Thyroid gland (tissue), 4 donors: Measurements from ENCODE around the gene TSHR. TPM values are rescaled to one million over a fixed set of nuclear protein-coding genes. Genes with fewer than 3 reads are reported as not detected.
"Not testable (repeated sequence)": the region's sequence is repeated elsewhere in the genome, so short reads cannot be mapped to it uniquely, and the experiment has no call there.

ENCODE experiments used
- DNase-seq, 2 donors: peaks; one replicate each; pipeline ENCODE4 v3.0.0-alpha.2; 2019
- H3K27ac ChIP-seq, 3 donors: fragments of 200-600 bp; sonication (generic); 1 replicate in 2 of 3; 2 replicates in 1 of 3; pipeline ENCODE4 v1.5.1; 2016 to 2019; ENCODE audit warnings: mild to moderate bottlenecking in 1 of 3, moderate library complexity in 1 of 3
- H3K27me3 ChIP-seq: fragments of 200-600 bp; sonication (generic); one replicate; pipeline ENCODE4 v1.5.1; 2019
- H3K36me3 ChIP-seq, 2 donors: fragments of 200-600 bp; sonication (generic); one replicate each; pipeline ENCODE4 v1.5.1; 2016 to 2019
- H3K4me1 ChIP-seq, 2 donors: fragments of 200-600 bp; sonication (generic); one replicate each; pipeline ENCODE4 v1.5.1; 2017 to 2019
- H3K4me3 ChIP-seq, 3 donors: fragments of 200-600 bp; sonication (generic); replicated peaks in 1 of 3; 1 replicate in 2 of 3; 2 replicates in 1 of 3; pipeline ENCODE4 v1.5.1; 2016; ENCODE audit warnings: mild to moderate bottlenecking in 1 of 3
- H3K9me3 ChIP-seq: fragments of 200-600 bp; sonication (generic); one replicate; pipeline ENCODE4 v1.5.1; 2017
- POLR2A ChIP-seq, 2 donors: fragments of 450-650 bp; IDR thresholded peaks; one replicate each; pipeline ENCODE4 v1.6.1; 2017; ENCODE audit warnings: antibody characterized with exemption in 2 of 2, mild to moderate bottlenecking in 2 of 2, moderate library complexity in 1 of 2
- WGBS, 2 donors: methylation state at CpG; one replicate each; pipeline ENCODE4 v1.1.5; 2017; 5-methylcytosine and 5-hydroxymethylcytosine counted together
- intact Hi-C: fragments of 100-400 bp; cut with DNase I; formaldehyde crosslinking; loops from one replicate; pipeline ENCODE4 v1.15.1; 2023
- total RNA-seq, 4 donors: library from RNA; depleted of rRNA; stranded (reverse); fragments of >200 nt; gene quantifications; one replicate each; pipeline ENCODE4 v1.2.3, GENCODE V29; 2016
- TF ChIP-seq, protein P1 (sequence below), 6 experiments: fragments of 200-600 bp in 3 of 6; fragments of 450-650 bp in 3 of 6; sonication (generic) in 3 of 6; IDR thresholded peaks; one replicate each; pipeline ENCODE4 v1.5.1; 2016 to 2019; ENCODE audit warnings: antibody characterized with exemption in 6 of 6, mild to moderate bottlenecking in 2 of 6, inconsistent platforms in 1 of 6, moderate library complexity in 1 of 6

Gene TSHR
- total RNA-seq, 4 donors from 2014 or later = 551 to 711 (median 608) TPM

DNA sequence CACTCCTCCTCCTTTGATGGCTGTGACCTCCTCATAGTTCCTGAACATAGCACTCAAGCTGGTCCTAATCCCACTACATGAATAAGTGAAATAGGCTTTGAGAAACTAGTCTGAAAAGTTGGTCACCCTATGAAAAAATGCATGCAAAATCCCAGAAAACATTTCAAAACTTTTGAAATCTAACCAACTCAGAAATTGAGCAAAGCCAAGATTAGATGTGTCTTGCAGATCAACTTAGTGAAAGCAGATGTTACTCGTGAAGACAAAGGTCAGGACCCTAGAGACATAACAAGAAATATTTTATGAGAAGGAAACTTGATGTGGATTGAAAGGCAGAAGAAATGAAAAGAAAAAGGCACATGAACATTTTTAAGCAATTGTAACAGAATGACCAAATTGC, 63.3 kb downstream of the TSHR start:
- Histone ChIP-seq H3K27me3 (no peaks in the 10 kb centered on the region), H3K4me3 (no peak overlapping the region), H3K9me3 (no peaks in the 10 kb centered on the region), H3K27ac (peak overlapping the region in 2 of 3 donors; percentile 56 to 86), H3K36me3 (no peaks in the 10 kb centered on the region), H3K4me1 (peaks cover 38% of the 10 kb centered on the region in 2 donors)
- intact Hi-C loops = no loop called here
- 57 to 69% methylated on average over 1 of the region's 1 CpG for WGBS, 2 donors
- no peak for DNase-seq
- no peak for TF ChIP-seq POLR2A (IDR thresholded peaks at IDR 0.05)
- TF ChIP-seq, protein P1, sequence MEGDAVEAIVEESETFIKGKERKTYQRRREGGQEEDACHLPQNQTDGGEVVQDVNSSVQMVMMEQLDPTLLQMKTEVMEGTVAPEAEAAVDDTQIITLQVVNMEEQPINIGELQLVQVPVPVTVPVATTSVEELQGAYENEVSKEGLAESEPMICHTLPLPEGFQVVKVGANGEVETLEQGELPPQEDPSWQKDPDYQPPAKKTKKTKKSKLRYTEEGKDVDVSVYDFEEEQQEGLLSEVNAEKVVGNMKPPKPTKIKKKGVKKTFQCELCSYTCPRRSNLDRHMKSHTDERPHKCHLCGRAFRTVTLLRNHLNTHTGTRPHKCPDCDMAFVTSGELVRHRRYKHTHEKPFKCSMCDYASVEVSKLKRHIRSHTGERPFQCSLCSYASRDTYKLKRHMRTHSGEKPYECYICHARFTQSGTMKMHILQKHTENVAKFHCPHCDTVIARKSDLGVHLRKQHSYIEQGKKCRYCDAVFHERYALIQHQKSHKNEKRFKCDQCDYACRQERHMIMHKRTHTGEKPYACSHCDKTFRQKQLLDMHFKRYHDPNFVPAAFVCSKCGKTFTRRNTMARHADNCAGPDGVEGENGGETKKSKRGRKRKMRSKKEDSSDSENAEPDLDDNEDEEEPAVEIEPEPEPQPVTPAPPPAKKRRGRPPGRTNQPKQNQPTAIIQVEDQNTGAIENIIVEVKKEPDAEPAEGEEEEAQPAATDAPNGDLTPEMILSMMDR (IDR thresholded peaks at IDR 0.05) = no peak

- 92 to 100% methylated on average over 2 of the region's 2 CpGs for WGBS, 2 donors
- peak overlapping the region in 2 of 3 donors; percentile 56 to 86 for H3K27ac ChIP-seq
Observed at GRCh38 chr14:81019113-81019512, 63.7 kb downstream of the TSHR start.

GRCh38 chr14:81023095-81023710, 67.8 kb downstream of the TSHR start:
- peak overlapping the region; percentile 7 to 86 (median 37) for H3K27ac ChIP-seq
- no peak for DNase-seq
- intact Hi-C loops = no loop called here
- H3K4me1 ChIP-seq = peaks cover 8 to 12% of the 10 kb centered on the region in 2 donors
- no peaks in the 10 kb centered on the region for H3K36me3 ChIP-seq
- no peaks in the 10 kb centered on the region for H3K27me3 ChIP-seq
- H3K9me3 ChIP-seq = no peaks in the 10 kb centered on the region
- no peak for TF ChIP-seq POLR2A (IDR thresholded peaks at IDR 0.05)
- TF ChIP-seq, protein P1 (IDR thresholded peaks at IDR 0.05) = no peak
- no peak overlapping the region for H3K4me3 ChIP-seq

More at GRCh38 chr14:81019113-81019512, 63.7 kb downstream of the TSHR start:
- H3K27me3 ChIP-seq, DNase-seq, H3K9me3 ChIP-seq, H3K4me3 ChIP-seq, H3K36me3 ChIP-seq, intact Hi-C loops: not testable (repeated sequence)
- H3K4me1 ChIP-seq = peaks cover 34 to 36% of the 10 kb centered on the region in 2 donors

GRCh38 chr14:81028461-81028860, 73.0 kb downstream of the TSHR start:
- H3K27ac ChIP-seq = peak overlapping the region; percentile 80 to 86 (median 86)
- WGBS, 2 donors = 90 to 95% methylated on average over 1 of the region's 1 CpG
- no peak for TF ChIP-seq POLR2A (IDR thresholded peaks at IDR 0.05)
- TF ChIP-seq, protein P1 (IDR thresholded peaks at IDR 0.05) = no peak
- no peaks in the 10 kb centered on the region for H3K36me3 ChIP-seq
- DNase-seq = no peak
- peaks cover 35 to 39% of the 10 kb centered on the region in 2 donors for H3K4me1 ChIP-seq
- H3K27me3 ChIP-seq = no peaks in the 10 kb centered on the region
- intact Hi-C loops = no loop called here
- H3K9me3 ChIP-seq = no peaks in the 10 kb centered on the region
- H3K4me3 ChIP-seq = no peak overlapping the region

- Histone ChIP-seq H3K27me3 (no peaks in the 10 kb centered on the region), H3K4me3 (no peak overlapping the region), H3K9me3 (no peaks in the 10 kb centered on the region), H3K36me3 (no peaks in the 10 kb centered on the region), H3K4me1 (peaks cover 35 to 37% of the 10 kb centered on the region in 2 donors), H3K27ac (peak overlapping the region; percentile 70 to 86 (median 86))
- peak in 1 of 2 donors; percentile 18 for DNase-seq
- intact Hi-C loops = no loop called here
- WGBS, 2 donors = 54 to 56% methylated on average over 3 of the region's 3 CpGs
- TF ChIP-seq, protein P1 (IDR thresholded peaks at IDR 0.05) = no peak
- no peak for TF ChIP-seq POLR2A (IDR thresholded peaks at IDR 0.05)
Observed at GRCh38 chr14:81031488-81031887, 76.1 kb downstream of the TSHR start.
